Measurements from ENCODE around the gene ZBTB46. TPM values are rescaled to one million over a fixed set of nuclear protein-coding genes. Genes with fewer than 3 reads are reported as not detected.

ZBTB46 gene
- total RNA-seq, 2 experiments from 2014 or later, result 0.10 TPM; not detected in 1

GRCh38 chr20:63846128-63846771 is 15.2 kb upstream of the ZBTB46 start:
- H3K4me1 Mint-ChIP-seq (ENCODE audit: low read depth), result peaks cover 38% of the 10 kb centered on the region
- H3K36me3 Mint-ChIP-seq (ENCODE audit: low read depth), result no peaks in the 10 kb centered on the region
- H3K9me3 Mint-ChIP-seq (ENCODE audit: insufficient read depth), result no peaks in the 10 kb centered on the region
- ATAC-seq (peak; percentile 16), DNase-seq (no peak)
- H3K27me3 Mint-ChIP-seq (ENCODE audit: low read depth), result peaks cover 29% of the 10 kb centered on the region
- H3K4me3 Mint-ChIP-seq, result no peak overlapping the region
- ChIA-PET CTCF (no interaction called here), POLR2A (no interaction called here)
- H3K27ac Mint-ChIP-seq, result no peak overlapping the region

GRCh38 chr20:63844511-63844991 is 13.5 kb upstream of the ZBTB46 start:
- Mint-ChIP-seq H3K4me1 (ENCODE audit: low read depth) (peaks cover 29% of the 10 kb centered on the region), H3K4me3 (no peak overlapping the region), H3K27me3 (ENCODE audit: low read depth) (peaks cover 26% of the 10 kb centered on the region), H3K27ac (no peak overlapping the region), H3K9me3 (ENCODE audit: insufficient read depth) (no peaks in the 10 kb centered on the region), H3K36me3 (ENCODE audit: low read depth) (no peaks in the 10 kb centered on the region)
- ATAC-seq, result no peak
- ChIA-PET POLR2A (no interaction called here), CTCF (interaction anchor here (0.8 kb wide), 1 partner anchor 136 kb away, joined by 3 read pairs; the partner anchor contains the start of gene ZGPAT)
- DNase-seq, result no peak

GRCh38 chr20:63843778-63844177 is 12.7 kb upstream of the ZBTB46 start:
- H3K4me1 Mint-ChIP-seq (ENCODE audit: low read depth), result peaks cover 29% of the 10 kb centered on the region
- ATAC-seq (no peak), DNase-seq (no peak)
- peaks cover 26% of the 10 kb centered on the region for H3K27me3 Mint-ChIP-seq (ENCODE audit: low read depth)
- no peaks in the 10 kb centered on the region for H3K36me3 Mint-ChIP-seq (ENCODE audit: low read depth)
- H3K4me3 Mint-ChIP-seq, result no peak overlapping the region
- ChIA-PET POLR2A (no interaction called here), CTCF (no interaction called here)
- H3K9me3 Mint-ChIP-seq (ENCODE audit: insufficient read depth), result no peaks in the 10 kb centered on the region
- H3K27ac Mint-ChIP-seq, result no peak overlapping the region

- Mint-ChIP-seq H3K27ac (no peak overlapping the region), H3K36me3 (ENCODE audit: low read depth) (no peaks in the 10 kb centered on the region), H3K4me3 (no peak overlapping the region), H3K9me3 (ENCODE audit: insufficient read depth) (no peaks in the 10 kb centered on the region), H3K4me1 (ENCODE audit: low read depth) (peaks cover 29% of the 10 kb centered on the region), H3K27me3 (ENCODE audit: low read depth) (peaks cover 26% of the 10 kb centered on the region)
- POLR2A ChIA-PET, result no interaction called here
- DNase-seq (no peak), ATAC-seq (no peak)
- CTCF ChIA-PET, result no interaction called here
Measured at GRCh38 chr20:63843222-63843621, 12.2 kb upstream of the ZBTB46 start.

- Mint-ChIP-seq H3K36me3 (ENCODE audit: low read depth) (no peaks in the 10 kb centered on the region), H3K4me3 (no peak overlapping the region), H3K27me3 (ENCODE audit: low read depth) (peaks cover 26% of the 10 kb centered on the region), H3K27ac (peak overlapping the region; percentile 5), H3K4me1 (ENCODE audit: low read depth) (peaks cover 30% of the 10 kb centered on the region), H3K9me3 (ENCODE audit: insufficient read depth) (no peaks in the 10 kb centered on the region)
- DNase-seq (no peak), ATAC-seq (no peak)
- CTCF ChIA-PET, result no interaction called here
- POLR2A ChIA-PET, result no interaction called here
Measured at GRCh38 chr20:63842258-63842657, 11.2 kb upstream of the ZBTB46 start.

GRCh38 chr20:63840405-63840828 is 9.4 kb upstream of the ZBTB46 start:
- CTCF ChIA-PET, result no interaction called here
- POLR2A ChIA-PET, result interaction anchor here (1.2 kb wide), 1 partner anchor 15 kb away, joined by 3 read pairs; no protein-coding TSS in a partner anchor
- H3K4me3 Mint-ChIP-seq, result no peak overlapping the region

GRCh38 chr20:63839620-63840019 is 8.6 kb upstream of the ZBTB46 start:
- Mint-ChIP-seq H3K4me3 (no peak overlapping the region), H3K4me1 (ENCODE audit: low read depth) (peaks cover 21% of the 10 kb centered on the region), H3K36me3 (ENCODE audit: low read depth) (no peaks in the 10 kb centered on the region), H3K27ac (no peak overlapping the region), H3K27me3 (ENCODE audit: low read depth) (peaks cover 19% of the 10 kb centered on the region), H3K9me3 (ENCODE audit: insufficient read depth) (no peaks in the 10 kb centered on the region)
- ATAC-seq (no peak), DNase-seq (no peak)
- POLR2A ChIA-PET, result no interaction called here
- CTCF ChIA-PET, result no interaction called here

More at GRCh38 chr20:63840405-63840828, 9.4 kb upstream of the ZBTB46 start:
- H3K4me1 Mint-ChIP-seq (ENCODE audit: low read depth), result peaks cover 27% of the 10 kb centered on the region
- no peaks in the 10 kb centered on the region for H3K9me3 Mint-ChIP-seq (ENCODE audit: insufficient read depth)
- no peak overlapping the region for H3K27ac Mint-ChIP-seq
- H3K27me3 Mint-ChIP-seq (ENCODE audit: low read depth), result peaks cover 24% of the 10 kb centered on the region
- no peaks in the 10 kb centered on the region for H3K36me3 Mint-ChIP-seq (ENCODE audit: low read depth)
- ATAC-seq (no peak), DNase-seq (no peak)

- Mint-ChIP-seq H3K4me3 (no peak overlapping the region), H3K9me3 (ENCODE audit: insufficient read depth) (no peaks in the 10 kb centered on the region), H3K4me1 (ENCODE audit: low read depth) (peaks cover 9% of the 10 kb centered on the region), H3K36me3 (ENCODE audit: low read depth) (no peaks in the 10 kb centered on the region), H3K27ac (no peak overlapping the region), H3K27me3 (ENCODE audit: low read depth) (peaks cover 19% of the 10 kb centered on the region)
- DNase-seq (no peak), ATAC-seq (no peak)
- ChIA-PET POLR2A (no interaction called here), CTCF (no interaction called here)
Measured at GRCh38 chr20:63837479-63837878, 6.4 kb upstream of the ZBTB46 start.

- peaks cover 5% of the 10 kb centered on the region for H3K4me1 Mint-ChIP-seq (ENCODE audit: low read depth)
- H3K36me3 Mint-ChIP-seq (ENCODE audit: low read depth), result no peaks in the 10 kb centered on the region
- no peak overlapping the region for H3K27ac Mint-ChIP-seq
- ATAC-seq (no peak), DNase-seq (no peak)
- ChIA-PET POLR2A (no interaction called here), CTCF (no interaction called here)
- H3K27me3 Mint-ChIP-seq (ENCODE audit: low read depth), result peaks cover 15% of the 10 kb centered on the region
- H3K4me3 Mint-ChIP-seq, result no peak overlapping the region
- no peaks in the 10 kb centered on the region for H3K9me3 Mint-ChIP-seq (ENCODE audit: insufficient read depth)
Measured at GRCh38 chr20:63836458-63837344, 5.6 kb upstream of the ZBTB46 start.

- H3K4me3 Mint-ChIP-seq, result no peak overlapping the region
- CTCF ChIA-PET, result no interaction called here
- ATAC-seq (no peak), DNase-seq (no peak)
- no peaks in the 10 kb centered on the region for H3K9me3 Mint-ChIP-seq (ENCODE audit: insufficient read depth)
- peaks cover 13% of the 10 kb centered on the region for H3K27me3 Mint-ChIP-seq (ENCODE audit: low read depth)
- H3K4me1 Mint-ChIP-seq (ENCODE audit: low read depth), result peaks cover 5% of the 10 kb centered on the region
- POLR2A ChIA-PET, result no interaction called here
- no peak overlapping the region for H3K27ac Mint-ChIP-seq
- H3K36me3 Mint-ChIP-seq (ENCODE audit: low read depth), result no peaks in the 10 kb centered on the region
Measured at GRCh38 chr20:63835021-63835858, 4.2 kb upstream of the ZBTB46 start.

GRCh38 chr20:63834491-63834880 is 3.4 kb upstream of the ZBTB46 start:
- DNase-seq (no peak), ATAC-seq (no peak)
- no peaks in the 10 kb centered on the region for H3K36me3 Mint-ChIP-seq (ENCODE audit: low read depth)
- H3K4me1 Mint-ChIP-seq (ENCODE audit: low read depth), result peaks cover 12% of the 10 kb centered on the region
- H3K27ac Mint-ChIP-seq, result no peak overlapping the region
- H3K4me3 Mint-ChIP-seq, result no peak overlapping the region
- H3K9me3 Mint-ChIP-seq (ENCODE audit: insufficient read depth), result no peaks in the 10 kb centered on the region
- peaks cover 19% of the 10 kb centered on the region for H3K27me3 Mint-ChIP-seq (ENCODE audit: low read depth)
- CTCF ChIA-PET, result no interaction called here
- POLR2A ChIA-PET, result no interaction called here

Data from activated CD8-positive, alpha-beta T cell treated with anti-CD3 and anti-CD28 coated beads, Interleukin-2, amount 10 ng/mL, durations not matched to agents 7 days and 5 days (primary cell).